B cell (primary cell): ENCODE measurements around the gene ATXN7. TPM values are rescaled to one million over a fixed set of nuclear protein-coding genes. Genes with fewer than 3 reads are reported as not detected.

Source experiments
- ATAC-seq: fragments of 200-7000 bp; cut with Tn5 transposase; one replicate; pipeline ENCODE4 v1.10.0; 2021; ENCODE audit warnings: low read depth, mild to moderate bottlenecking, moderate number of reproducible peaks, moderate library complexity
- CTCF ChIA-PET: fragments of 350-600 bp; sonication (Branson Sonifier 250); formaldehyde crosslinking; loops from one replicate; lab custom pipeline; 2021; ENCODE audit warnings: antibody characterized with exemption, inconsistent platforms; lab: Charles Lee
- POLR2A ChIA-PET: fragments of 350-600 bp; sonication (Branson Sonifier 250); formaldehyde crosslinking; loops from one replicate; lab custom pipeline; 2021; ENCODE audit warnings: antibody characterized with exemption; lab: Charles Lee
- DNase-seq: peaks from one replicate; pipeline ENCODE4 v3.0.0; 2013
- H2AFZ ChIP-seq: 2 replicates; pipeline ENCODE4 v1.6.1; 2012; ENCODE audit warnings: mild to moderate bottlenecking, low read depth, low read length; ENCODE audit not compliant: insufficient read depth, poor library complexity, severe bottlenecking
- H3K27ac ChIP-seq, 2 donors: 1 replicate in 1 of 2; 2 replicates in 1 of 2; pipeline ENCODE4 v1.5.1; 2012 to 2013; ENCODE audit warnings: low read length in 2 of 2, mild to moderate bottlenecking in 2 of 2, moderate library complexity in 1 of 2
- H3K27me3 ChIP-seq, 4 experiments: fragments of 200-600 bp in 1 of 4; sonication (generic) in 1 of 4; replicated peaks in 1 of 4; 1 replicate in 2 of 4; 2 replicates in 2 of 4; pipeline versions ENCODE4 v1.6.1 to v1.7.0; 2013 to 2016; ENCODE audit warnings: low read length in 3 of 4, mild to moderate bottlenecking in 2 of 4, mixed read lengths in 1 of 4, moderate library complexity in 1 of 4; ENCODE audit not compliant: insufficient read depth in 4 of 4, control insufficient read depth in 3 of 4; ENCODE audit errors: control extremely low read depth in 1 of 4
- H3K36me3 ChIP-seq, 2 experiments: replicated peaks in 1 of 2; 1 replicate in 1 of 2; 2 replicates in 1 of 2; pipeline versions ENCODE4 v1.6.1 to v1.7.1; 2013; ENCODE audit warnings: low read length in 1 of 2; ENCODE audit not compliant: insufficient read depth in 2 of 2, control insufficient read depth in 1 of 2; ENCODE audit errors: control extremely low read depth in 1 of 2, extremely low read depth in 1 of 2
- H3K4me1 ChIP-seq, 2 donors: fragments of 200-600 bp in 1 of 2; sonication (generic) in 1 of 2; 1 replicate in 1 of 2; 2 replicates in 1 of 2; pipeline versions ENCODE4 v1.5.1 to v1.6.1; 2013 to 2017; ENCODE audit warnings: low read length in 2 of 2; ENCODE audit not compliant: control insufficient read depth in 2 of 2, insufficient read depth in 2 of 2
- H3K4me2 ChIP-seq: replicated peaks from 2 replicates; pipeline ENCODE3; 2012; ENCODE audit warnings: mild to moderate bottlenecking, low read depth, low read length; ENCODE audit not compliant: poor library complexity, severe bottlenecking
- H3K4me3 ChIP-seq, 5 experiments: fragments of 200-600 bp in 1 of 5; sonication (generic) in 1 of 5; 1 replicate in 3 of 5; 2 replicates in 2 of 5; pipeline versions ENCODE4 v1.5.1 to v1.7.0; 2011 to 2016; ENCODE audit warnings: low read length in 4 of 5, mild to moderate bottlenecking in 4 of 5, low read depth in 2 of 5, control low read depth in 1 of 5, moderate library complexity in 1 of 5; ENCODE audit not compliant: insufficient read depth in 1 of 5; ENCODE audit errors: control extremely low read depth in 1 of 5, extremely low read depth in 1 of 5
- H3K79me2 ChIP-seq: fragments of 200-600 bp; sonication (generic); one replicate; pipeline ENCODE4 v1.6.0; 2016; ENCODE audit warnings: low read length; ENCODE audit not compliant: control insufficient read depth, insufficient read depth
- H3K9ac ChIP-seq: fragments of 200-600 bp; sonication (generic); 2 replicates; pipeline ENCODE4 v1.6.1; 2017; ENCODE audit warnings: mild to moderate bottlenecking, low read length, moderate library complexity
- H3K9me3 ChIP-seq, 3 donors: one replicate each; pipeline versions ENCODE4 v1.6.1 to v1.7.1; 2013; ENCODE audit warnings: low read length in 2 of 3; ENCODE audit not compliant: control insufficient read depth in 2 of 3, insufficient read depth in 1 of 3; ENCODE audit errors: control extremely low read depth in 1 of 3
- H4K20me1 ChIP-seq: 2 replicates; pipeline ENCODE4 v1.6.0; 2012; ENCODE audit warnings: mild to moderate bottlenecking, low read length; ENCODE audit not compliant: insufficient read depth, control insufficient read depth, poor library complexity, severe bottlenecking
- H3K27ac Mint-ChIP-seq: one replicate; pipeline ENCODE4 v1.8.0; 2021; ENCODE audit warnings: mixed read lengths
- H3K27me3 Mint-ChIP-seq: one replicate; pipeline ENCODE4 v1.8.0; 2021; ENCODE audit warnings: mixed read lengths
- H3K4me1 Mint-ChIP-seq: one replicate; pipeline ENCODE4 v1.8.0; 2021; ENCODE audit warnings: mixed read lengths
- H3K4me3 Mint-ChIP-seq: one replicate; pipeline ENCODE4 v1.8.0; 2021; ENCODE audit warnings: mixed read lengths
- H3K9me3 Mint-ChIP-seq: one replicate; pipeline ENCODE4 v1.8.0; 2022; ENCODE audit warnings: mixed read lengths; ENCODE audit not compliant: insufficient read depth
- CTCF ChIP-seq: fragments of 200-600 bp; IDR thresholded peaks from one replicate; pipeline ENCODE4 v1.8.0; 2022; ENCODE audit warnings: antibody characterized with exemption, mild to moderate bottlenecking
- EZH2 ChIP-seq: IDR thresholded peaks from 2 replicates; pipeline ENCODE4 v1.6.1; 2012; ENCODE audit warnings: borderline replicate concordance, low read depth, mild to moderate bottlenecking, moderate library complexity, low read length; ENCODE audit not compliant: insufficient read depth, poor library complexity, severe bottlenecking
- WGBS: methylation state at CpG from one replicate; pipeline ENCODE4 v1.1.5; 2013; ENCODE audit warnings: missing lambda C conversion rate; ENCODE audit not compliant: insufficient coverage; 5-methylcytosine and 5-hydroxymethylcytosine counted together
- intact Hi-C: fragments of 100-400 bp; cut with micrococcal nuclease; formaldehyde crosslinking; loops from one replicate; pipeline ENCODE4 v1.10.0; 2022
- polyA plus RNA-seq: library from polyadenylated mRNA; depleted of rRNA; stranded (reverse); fragments of >200 nt; gene quantifications from 2 replicates; pipeline ENCODE4 v1.2.3, GENCODE V29; 2012
- total RNA-seq, 2 donors: library from RNA; stranded (reverse); fragments of 120-200 nt in 1 of 2; gene quantifications; 1 replicate in 1 of 2; 2 replicates in 1 of 2; pipeline versions ENCODE4 v1.2.3 to v1.2.4, GENCODE V29; 2013 to 2022

ATXN7 gene
- total and polyA plus RNA-seq, 2 donors (not counting 1 experiment from before 2014, with no cell fraction given) = 18.1 to 74.3 TPM

- no peaks in the 10 kb centered on the region for H4K20me1 ChIP-seq
- peaks cover 15 to 18% of the 10 kb centered on the region in 2 donors for H3K4me1 ChIP-seq
- DNase-seq (no peak), ATAC-seq (no peak)
- CTCF ChIA-PET = no interaction called here
- WGBS = no CpG with 5 or more reads among the region's 2 CpGs
- no peak overlapping the region for H3K27ac ChIP-seq
- no peak overlapping the region for H2AFZ ChIP-seq
- TF ChIP-seq EZH2 (no peak), CTCF (no peak)
- POLR2A ChIA-PET = no interaction called here
- no peak overlapping the region for H3K4me2 ChIP-seq
- intact Hi-C loops = loop anchor here (5.0 kb wide), 2 partner anchors 58 to 93 kb away; no protein-coding TSS in a partner anchor
- H3K4me3 ChIP-seq = no peak overlapping the region
- peaks cover 3 to 47% of the 10 kb centered on the region in 2 experiments for H3K36me3 ChIP-seq
- peaks cover 23% of the 10 kb centered on the region for H3K79me2 ChIP-seq
- no peaks in the 10 kb centered on the region for H3K27me3 Mint-ChIP-seq
- H3K9me3 ChIP-seq = no peaks in the 10 kb centered on the region
- no peak overlapping the region for H3K4me3 Mint-ChIP-seq
- no peak overlapping the region for H3K27ac Mint-ChIP-seq
- no peak overlapping the region for H3K9ac ChIP-seq
- H3K4me1 Mint-ChIP-seq = peaks cover 28% of the 10 kb centered on the region
- no peaks in the 10 kb centered on the region for H3K9me3 Mint-ChIP-seq
- H3K27me3 ChIP-seq = no peaks in the 10 kb centered on the region
These were observed 156.2 kb downstream of the ATXN7 start for GRCh38 chr3:64019879-64020278.

GRCh38 chr3:64021922-64022321, 158.3 kb downstream of the ATXN7 start:
- TF ChIP-seq EZH2 (no peak), CTCF (peak; percentile 13)
- ChIA-PET POLR2A (no interaction called here), CTCF (interaction anchor here (0.9 to 3.9 kb wide), 2 partner anchors 48 to 463 kb away, joined by 3 to 23 read pairs; no protein-coding TSS in a partner anchor)
- no peaks in the 10 kb centered on the region for H3K27me3 ChIP-seq
- Mint-ChIP-seq H3K4me1 (peaks cover 27% of the 10 kb centered on the region), H3K27me3 (no peaks in the 10 kb centered on the region), H3K4me3 (peak overlapping the region; percentile 91), H3K27ac (peak overlapping the region; percentile 86), H3K9me3 (no peaks in the 10 kb centered on the region)
- H3K27ac ChIP-seq = peak overlapping the region in 1 of 2 donors; percentile 90
- H3K4me1 ChIP-seq = peaks cover 15 to 18% of the 10 kb centered on the region in 2 donors
- ATAC-seq = no peak
- intact Hi-C loops = loop anchor here (2.0 to 5.0 kb wide), 3 partner anchors 60 to 159 kb away; partner anchors contain the start of genes ATXN7 and THOC7
- no peak for DNase-seq
- H3K9me3 ChIP-seq = no peaks in the 10 kb centered on the region
- H4K20me1 ChIP-seq = no peaks in the 10 kb centered on the region
- peaks cover 3 to 36% of the 10 kb centered on the region in 2 experiments for H3K36me3 ChIP-seq
- H3K4me3 ChIP-seq = no peak overlapping the region
- no peak overlapping the region for H2AFZ ChIP-seq
- H3K4me2 ChIP-seq = peak overlapping the region; percentile 83
- 63% methylated on average over 4 of the region's 6 CpGs for WGBS
- H3K79me2 ChIP-seq = peaks cover 23% of the 10 kb centered on the region
- peak overlapping the region; percentile 92 for H3K9ac ChIP-seq
